Measurements from ENCODE around the gene WDFY2.

DNA sequence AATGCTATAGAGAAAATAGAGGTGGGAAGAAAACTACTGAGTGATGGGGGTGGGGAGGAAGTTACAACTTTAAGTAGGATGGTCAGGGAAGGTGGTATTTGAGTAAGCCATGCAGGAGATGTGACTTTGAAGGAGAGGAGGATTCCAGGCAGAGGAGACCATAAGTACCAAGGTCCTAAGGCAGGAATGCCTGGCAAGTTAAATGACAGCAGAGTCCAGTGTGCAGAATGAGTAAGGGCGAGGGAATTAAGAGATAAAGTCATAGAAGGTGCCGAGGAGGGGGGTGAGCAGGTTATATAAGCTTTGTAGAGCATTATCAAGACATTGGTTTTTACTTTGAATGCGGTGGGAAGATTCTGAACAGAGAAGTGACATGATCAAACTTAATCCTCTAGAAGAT, 43.2 kb upstream of the WDFY2 start:
- TF ChIP-seq YY1 (IDR thresholded peaks at IDR 0.05; ENCODE audit: insufficient read depth, insufficient read length) (no peak), ZNF274 (IDR thresholded peaks at IDR 0.05; ENCODE audit: low read depth, low read length) (no peak)
